Measurements from ENCODE around the gene IMP3.

The IMP3 gene

GRCh38 chr15:75616766-75617165 is 23.3 kb downstream of the IMP3 start:
- no peak for DNase-seq

GRCh38 chr15:75606711-75607699 is 33.0 kb downstream of the IMP3 start:
- DNase-seq = no peak

GRCh38 chr15:75606026-75606425 is 34.0 kb downstream of the IMP3 start:
- DNase-seq = no peak

GRCh38 chr15:75599401-75599800 is 40.6 kb downstream of the IMP3 start:
- no peak for DNase-seq

GRCh38 chr15:75598361-75598760 is 41.7 kb downstream of the IMP3 start:
- DNase-seq = no peak

GRCh38 chr15:75597667-75598341 is 42.2 kb downstream of the IMP3 start:
- no peak for DNase-seq

- no peak for DNase-seq
Observed at GRCh38 chr15:75596703-75597345, 43.2 kb downstream of the IMP3 start.

- DNase-seq = no peak
Observed at GRCh38 chr15:75594276-75594675, 45.7 kb downstream of the IMP3 start.

- DNase-seq = no peak
Observed at GRCh38 chr15:75591655-75592364, 48.2 kb downstream of the IMP3 start.

- DNase-seq = no peak
Observed at GRCh38 chr15:75590239-75590638, 49.8 kb downstream of the IMP3 start.
